GM21786 (cell line): ENCODE data around the gene DDX47.
"Not testable (repeated sequence)": the region's sequence is repeated elsewhere in the genome, so short reads cannot be mapped to it uniquely, and the experiment has no call there.

ENCODE experiments used
- ATAC-seq: cut with Tn5 transposase; IDR thresholded peaks from one replicate; pipeline ENCODE4 v1.9.1; 2021; ENCODE audit not compliant: unreplicated experiment

DDX47 gene

DNA sequence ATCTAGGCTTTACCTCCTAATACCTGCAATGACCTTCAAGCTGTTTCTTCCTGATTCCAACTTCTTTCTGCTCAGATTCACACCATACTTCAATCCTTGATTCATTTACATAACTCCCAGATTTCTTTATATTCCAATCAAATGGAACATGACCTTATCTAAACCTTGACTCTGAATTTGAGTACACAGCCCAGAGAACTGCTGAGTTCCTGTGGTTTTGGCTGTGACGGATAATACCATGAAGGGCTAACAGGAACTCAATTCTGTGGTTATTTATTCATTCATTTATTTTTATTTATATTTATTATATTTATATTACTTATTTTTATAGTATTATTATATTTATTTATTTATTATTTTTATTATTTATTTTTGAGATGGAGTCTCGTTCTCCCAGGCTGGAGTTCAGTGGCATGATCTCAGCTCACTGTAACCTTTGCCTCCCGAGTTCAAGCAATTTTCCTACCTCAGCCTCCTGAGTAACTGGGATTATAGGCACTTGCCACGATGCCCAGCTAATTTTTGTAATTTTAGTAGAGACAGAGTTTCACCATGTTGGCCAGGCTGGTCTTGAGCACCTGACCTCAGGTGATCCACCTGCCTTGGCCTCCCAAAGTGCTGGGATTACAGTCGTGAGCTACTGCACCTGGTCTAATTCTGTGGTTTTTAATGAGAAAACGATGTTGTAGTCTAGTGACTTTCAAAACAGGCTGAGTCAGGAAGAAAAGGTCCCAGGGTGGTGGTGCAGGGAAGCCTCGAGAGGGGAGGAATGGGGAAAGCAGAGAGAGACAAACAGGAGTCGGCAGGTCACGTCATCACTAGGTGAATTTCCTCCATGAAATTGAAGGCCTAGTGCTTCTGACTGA lies 16.0 kb upstream of the DDX47 start:
- no peak for ATAC-seq

DNA sequence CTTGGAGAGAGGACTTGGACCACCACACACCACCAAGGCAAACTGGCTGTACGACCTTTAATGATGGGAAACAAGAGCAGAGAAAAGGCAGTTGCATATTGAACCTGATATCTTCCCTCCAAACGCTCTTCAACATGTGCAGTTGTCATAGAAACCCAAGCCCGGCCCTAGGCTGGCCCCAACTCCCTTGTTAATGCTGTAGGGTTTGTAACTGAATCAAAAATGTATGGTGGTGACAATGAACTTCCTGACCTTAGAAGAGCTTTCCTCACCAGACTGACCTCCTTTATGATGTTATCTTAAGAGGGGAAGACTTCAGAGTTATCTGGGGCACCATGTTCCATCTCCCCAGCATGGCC lies 15.4 kb upstream of the DDX47 start:
- ATAC-seq: no peak

DNA sequence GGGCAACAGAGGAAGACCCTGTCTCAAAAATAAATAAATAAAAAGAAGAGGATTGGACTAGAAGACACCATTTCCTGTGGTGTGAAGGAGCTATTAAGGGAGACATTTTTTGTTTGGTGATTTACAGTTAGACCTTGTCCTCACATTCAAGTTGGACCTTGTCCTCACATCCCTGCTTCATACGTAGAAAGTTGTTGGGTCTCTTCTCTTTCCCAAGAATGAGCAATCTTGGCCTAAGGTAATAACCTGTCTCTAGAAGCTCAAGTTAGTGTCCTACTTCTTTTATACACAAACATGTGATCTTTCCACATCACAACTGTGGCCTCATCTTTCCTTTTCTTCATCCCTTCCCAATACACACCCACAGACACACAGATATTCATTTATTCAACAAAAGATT lies 14.7 kb upstream of the DDX47 start:
- no peak for ATAC-seq

DNA sequence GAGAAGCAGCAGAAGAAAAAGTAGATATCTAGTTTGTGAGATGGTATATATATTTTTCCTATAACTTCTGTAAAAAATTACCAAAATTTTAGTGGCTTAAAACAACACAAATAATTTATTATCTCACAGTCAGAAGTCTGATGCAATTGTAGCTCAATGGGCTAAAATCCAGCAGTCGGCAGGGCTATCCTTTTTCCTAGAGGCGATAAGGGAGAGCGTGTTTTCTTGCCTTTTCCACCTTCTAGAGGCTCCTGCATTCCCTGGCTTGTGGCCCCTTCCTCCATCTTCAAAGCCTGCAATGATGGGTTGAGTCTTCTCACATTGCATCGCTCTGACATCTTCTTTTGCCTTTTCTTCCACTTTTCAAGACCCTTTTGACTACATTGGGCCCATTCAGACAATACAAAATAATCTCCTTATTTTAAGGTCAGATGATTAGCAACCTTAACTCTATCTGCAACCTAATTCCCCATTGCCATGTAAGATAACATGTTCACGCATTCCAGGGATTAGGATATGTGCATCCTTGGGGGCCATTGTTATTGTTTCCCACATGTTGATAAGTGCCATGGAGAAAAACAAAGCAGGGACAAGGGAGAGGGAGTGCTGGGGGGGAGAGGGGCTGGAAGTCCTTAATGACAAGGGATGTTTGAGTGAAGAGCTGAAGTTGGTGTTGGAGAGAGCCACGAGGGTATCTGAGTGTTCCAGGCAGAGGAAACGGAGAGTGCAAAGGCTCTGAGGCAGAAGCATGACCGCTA lies 13.8 kb upstream of the DDX47 start:
- ATAC-seq: no peak

DNA sequence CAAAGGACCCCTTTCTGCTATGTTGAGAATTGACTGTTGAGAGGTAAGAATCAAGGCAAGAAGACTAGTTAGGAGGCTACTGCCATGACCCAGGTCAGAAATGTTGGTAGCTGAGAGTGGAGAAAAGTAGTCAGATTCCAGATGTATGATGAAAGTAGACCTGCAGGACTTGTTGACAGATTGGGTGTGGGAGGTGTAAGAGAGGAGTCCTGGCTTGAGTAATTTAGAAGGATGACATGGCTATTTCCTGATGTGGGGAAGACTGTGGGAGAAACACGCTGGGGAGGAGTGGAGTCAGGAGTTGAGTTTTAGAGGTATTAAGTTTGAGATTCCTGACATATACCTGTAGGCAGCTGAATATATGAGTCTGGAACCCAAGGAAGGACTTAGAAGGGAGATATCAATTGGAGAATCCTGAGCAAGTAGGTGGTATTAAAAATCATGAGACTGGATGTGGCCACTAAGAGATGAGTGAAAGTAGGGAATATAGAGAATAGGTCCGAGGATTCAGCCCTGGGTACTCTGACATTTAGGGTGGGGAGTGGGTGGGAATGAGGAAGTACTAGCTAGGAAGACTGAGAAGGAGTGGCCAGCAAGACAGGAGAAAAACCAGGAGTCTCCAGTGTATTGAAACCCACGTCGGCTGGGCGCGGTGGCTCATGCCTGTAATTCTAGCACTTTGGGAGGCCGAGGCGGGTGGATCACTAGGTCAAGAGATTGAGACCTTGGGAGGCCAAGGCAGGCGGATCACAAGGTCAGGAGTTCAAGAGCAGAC lies 12.6 kb upstream of the DDX47 start:
- no peak for ATAC-seq

DNA sequence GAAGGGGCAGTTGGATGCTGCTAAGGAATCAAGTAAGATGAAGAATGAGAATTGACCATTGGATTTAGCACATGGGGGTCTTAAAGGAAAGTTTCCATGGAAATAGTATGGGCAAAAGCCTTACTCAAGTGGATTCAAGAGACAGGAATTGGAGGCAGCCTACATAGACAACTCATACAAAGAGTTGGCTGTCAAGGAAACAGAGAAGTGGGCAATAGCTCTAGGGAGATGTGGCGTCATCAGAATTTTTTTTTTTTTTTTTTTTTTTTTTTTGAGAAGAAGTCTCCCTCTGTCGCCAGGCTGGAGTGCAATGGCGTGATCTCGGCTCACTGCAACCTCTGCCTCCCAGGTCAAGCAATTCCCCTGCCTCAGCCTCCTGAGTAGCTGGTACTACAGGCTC lies 11.5 kb upstream of the DDX47 start:
- not testable (repeated sequence) for ATAC-seq

DNA sequence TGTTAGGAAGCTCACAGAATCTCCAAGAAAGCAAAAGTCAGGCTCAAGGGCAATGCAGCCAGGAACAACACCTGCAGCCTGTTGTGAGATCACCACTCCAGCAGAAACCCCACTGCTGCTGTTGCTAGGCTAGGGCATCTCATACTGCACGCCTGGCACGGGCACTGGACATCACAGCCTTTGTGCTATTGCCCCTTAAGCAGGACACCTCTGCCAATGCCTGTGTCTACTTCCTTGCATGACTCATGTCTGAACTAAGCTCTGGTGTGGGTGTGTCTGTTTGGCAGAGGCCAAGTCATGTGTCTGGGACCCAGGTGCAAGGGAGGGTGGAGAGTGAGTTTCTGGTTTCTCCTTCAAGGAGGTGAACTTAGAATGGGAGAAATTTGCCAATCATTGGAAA lies 10.0 kb upstream of the DDX47 start:
- ATAC-seq: peak; percentile 84

DNA sequence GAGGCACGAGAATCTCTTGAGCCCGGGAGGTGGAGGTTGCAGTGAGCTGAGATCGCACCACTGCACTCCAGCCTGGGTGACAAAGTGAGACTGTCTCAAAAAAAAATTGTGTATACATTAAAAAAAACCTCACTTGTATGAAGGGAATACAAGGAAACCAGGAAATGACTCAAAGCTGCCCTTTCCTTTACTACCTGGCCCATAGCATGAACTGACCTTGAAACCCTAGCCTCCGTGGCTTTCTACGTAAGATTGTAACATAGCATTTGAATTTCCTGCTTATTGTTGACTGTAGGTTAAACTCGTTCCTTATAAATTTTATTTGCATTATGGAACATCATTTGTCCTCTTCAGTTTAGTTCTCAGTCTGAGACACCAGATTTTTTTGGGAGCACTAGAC lies 9.1 kb upstream of the DDX47 start:
- no peak for ATAC-seq

DNA sequence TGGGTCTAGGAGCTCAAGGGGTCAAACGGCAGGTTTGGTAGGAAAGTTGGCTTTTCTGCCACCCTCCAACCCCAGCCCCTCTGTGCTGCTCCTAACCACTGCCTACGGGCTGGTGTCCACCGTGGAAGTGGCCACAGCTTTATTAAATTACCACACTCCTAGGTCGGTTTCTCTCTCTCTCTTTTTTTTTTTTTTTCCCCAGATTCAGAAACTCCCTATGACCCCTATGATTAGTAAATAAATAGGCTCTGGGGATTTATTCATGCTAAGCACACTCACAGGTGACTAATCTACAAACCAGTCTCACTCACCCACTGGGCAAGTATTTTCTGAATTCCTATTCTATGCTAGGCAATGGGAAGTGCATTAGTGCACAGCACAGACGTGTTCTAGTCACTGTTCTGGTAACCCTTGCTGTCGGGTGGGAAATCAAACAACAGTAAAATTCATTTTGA lies 8.7 kb upstream of the DDX47 start:
- ATAC-seq: no peak

DNA sequence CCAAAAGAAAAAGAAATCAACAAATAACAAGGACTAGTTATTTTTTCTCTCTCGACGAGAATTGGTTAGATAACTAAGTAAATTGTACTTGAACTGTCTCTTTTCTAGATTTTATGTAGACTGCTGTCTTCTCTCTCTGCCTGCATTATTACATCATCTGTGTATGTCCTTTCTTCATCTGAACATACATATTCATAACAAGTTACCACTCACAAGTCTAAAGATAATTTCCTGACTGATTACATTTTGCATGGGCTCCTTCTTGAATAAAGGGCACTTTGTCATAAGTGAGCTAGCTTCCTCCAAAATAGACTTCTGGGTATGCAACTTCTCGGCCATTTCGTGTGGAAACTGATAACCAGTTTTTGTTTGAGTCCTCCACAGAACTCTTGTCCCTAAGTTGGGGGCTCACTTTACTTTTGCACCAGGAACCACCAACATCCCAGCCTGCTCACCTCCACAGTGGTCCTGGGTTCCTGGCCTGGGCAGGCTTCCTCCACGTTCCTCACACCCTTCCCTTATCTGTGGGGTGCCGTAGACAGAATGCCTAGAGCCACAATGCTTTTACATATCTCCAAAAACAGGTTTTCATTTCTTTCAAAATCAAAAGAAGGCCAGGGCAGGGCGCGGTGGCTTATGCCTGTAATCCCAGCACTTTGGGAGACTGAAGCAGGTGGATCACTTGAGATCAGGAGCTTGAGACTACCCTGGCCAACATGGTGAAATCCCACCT lies 6.2 kb upstream of the DDX47 start:
- ATAC-seq: no peak

DNA sequence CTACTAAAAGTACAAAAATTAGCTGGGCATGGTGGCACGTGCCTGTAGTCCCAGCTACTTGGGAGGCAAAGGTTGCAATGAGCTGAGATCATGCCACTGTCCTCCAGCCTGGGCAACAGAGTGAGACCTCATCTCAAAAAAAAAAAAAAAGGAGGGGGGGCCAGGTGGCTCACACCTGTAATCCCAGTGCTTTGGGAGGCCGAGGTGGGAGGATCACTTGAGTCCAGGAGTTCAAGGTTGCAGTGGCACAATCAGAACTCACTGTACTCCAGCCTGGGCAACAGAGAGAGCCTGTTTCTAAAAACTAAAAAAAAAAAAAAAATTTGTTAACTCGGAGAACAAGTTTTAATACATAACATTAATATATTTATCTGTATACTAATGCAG lies 5.6 kb upstream of the DDX47 start:
- not testable (repeated sequence) for ATAC-seq

DNA sequence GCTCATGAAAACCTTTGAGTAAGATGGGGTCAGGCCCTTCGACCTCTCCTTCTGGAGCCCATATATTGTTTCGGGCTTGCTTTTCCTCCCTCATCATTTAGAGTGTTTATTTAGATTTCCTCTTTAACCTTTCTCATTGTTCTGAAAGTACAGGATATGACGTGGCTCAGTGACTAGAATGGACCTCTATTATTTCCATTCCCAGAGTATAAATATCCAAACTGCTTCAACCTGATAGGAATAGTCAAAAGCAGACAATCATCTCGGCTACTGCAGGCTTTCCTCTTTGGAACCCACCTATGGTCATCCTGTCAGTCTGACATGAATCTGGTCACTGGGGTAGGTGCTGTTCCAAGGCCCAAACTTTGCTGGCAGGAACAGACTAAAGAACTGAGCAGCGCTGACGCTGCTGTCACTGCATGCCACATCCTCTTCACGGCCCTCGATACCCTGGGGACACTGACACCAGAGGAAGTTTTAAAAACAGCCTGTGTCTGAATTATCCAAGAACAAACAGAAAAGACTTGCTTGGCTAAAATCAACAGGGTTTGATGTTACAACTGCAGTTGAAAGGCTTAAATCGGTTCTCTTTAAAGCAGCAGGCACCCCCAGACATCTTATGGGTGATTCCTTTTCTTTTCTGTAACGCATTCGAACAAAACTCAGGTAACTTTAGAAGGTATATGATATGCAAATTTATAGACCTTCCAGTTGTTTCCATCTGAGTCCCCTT lies 5.0 kb upstream of the DDX47 start:
- peak; percentile 61 for ATAC-seq

DNA sequence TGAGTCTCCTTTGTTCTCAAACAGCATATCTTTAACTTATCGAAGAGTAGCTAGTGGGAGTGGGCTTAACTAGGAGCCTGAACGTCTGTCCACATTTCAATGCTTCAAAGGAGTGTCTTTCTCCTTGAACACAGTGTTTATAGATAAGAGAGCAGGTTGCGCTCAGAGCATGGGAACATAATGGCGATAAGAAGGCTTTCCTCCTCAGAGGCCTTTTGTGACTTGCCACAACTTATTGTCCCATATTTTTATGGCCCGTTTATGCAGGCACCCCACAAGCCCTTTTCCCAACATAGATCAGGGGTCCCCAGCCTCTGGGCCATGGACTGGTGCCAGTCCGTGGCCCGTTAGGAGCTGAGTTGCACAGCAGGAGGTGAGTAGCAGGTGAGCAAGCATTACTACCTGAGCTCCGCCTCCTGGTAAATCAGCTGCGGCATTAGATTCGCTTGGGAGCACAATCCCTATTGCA lies 2.6 kb upstream of the DDX47 start:
- no peak for ATAC-seq

DNA sequence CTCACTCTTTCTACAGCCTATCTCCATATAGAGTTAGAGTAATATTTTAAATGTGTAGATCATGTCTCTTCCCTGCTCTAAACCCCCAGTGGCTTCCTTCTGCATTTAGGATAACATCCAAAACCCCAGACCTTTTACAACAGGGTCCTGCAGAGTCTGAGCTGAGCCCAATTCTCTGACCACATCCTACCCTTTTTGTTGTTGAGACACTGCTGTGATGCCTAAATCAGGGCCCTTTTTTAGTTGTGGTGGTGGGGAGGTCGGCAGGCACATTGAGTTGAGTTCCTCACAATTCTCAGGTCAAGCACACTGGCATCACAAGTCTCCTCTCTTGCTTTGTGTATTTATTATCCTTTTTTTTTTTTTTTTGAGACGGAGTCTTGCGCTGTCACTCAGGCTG lies 1.8 kb upstream of the DDX47 start:
- no peak for ATAC-seq

DNA sequence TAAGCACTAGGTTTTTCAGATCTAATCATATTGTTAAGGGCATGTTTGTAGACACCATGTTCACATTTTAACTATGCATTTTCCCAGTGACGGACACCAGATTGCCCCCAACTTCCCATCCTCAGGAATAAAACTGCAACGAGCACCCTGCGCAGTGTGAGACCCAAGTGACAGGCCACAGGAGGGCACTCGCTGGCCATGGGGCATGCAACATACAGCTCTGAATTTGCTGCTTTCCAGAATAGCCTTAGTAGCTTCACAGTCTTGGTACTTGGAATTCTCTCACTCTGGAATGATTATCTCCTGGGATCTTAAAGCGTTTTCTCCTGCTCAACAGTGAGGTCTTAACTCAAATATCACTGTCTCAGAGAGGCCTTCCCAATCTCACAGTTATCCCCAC lies 972 bp upstream of the DDX47 start:
- no peak for ATAC-seq

DNA sequence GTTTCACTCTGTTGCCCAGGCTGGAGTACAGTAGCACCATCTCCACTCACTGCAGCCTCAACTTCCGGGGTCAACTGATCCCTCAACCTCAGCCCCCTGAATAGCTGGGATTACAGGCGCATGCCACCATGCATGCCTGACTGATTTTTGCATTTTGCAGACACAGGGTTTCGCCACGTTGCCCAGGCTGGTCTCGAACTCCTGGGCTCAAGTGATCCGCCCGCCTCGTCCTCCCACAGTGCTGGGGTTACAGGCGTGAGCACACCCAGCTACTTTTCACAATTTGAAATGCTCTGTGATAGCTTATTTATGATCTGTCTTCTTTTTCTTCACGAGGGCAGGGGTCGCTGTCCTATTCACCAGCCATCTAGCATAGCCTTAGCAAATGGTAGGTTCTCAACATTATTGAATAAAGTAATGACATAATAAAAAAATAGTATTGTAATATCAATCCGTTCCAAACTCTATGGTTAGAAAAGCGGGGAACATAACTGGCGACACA lies 477 bp upstream of the DDX47 start:
- no peak for ATAC-seq

DNA sequence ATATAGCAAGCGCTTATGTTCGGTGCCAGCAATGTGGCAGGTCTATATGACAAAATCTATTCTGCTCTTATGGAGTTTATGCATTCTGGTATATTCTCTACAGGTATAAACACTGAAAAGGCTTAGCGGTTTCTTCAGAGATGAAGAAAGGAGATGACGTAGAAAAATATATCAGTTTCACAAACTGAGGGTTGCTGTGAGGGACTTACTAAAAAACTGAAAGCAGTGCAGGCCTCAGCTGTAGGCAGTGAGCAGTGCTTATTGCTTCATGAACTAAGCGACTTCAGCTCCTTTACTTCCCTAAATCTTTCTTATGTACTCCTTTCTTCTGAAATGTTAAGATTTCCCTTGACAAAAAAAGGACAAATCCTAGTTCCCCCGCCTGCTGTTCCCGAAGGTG lies 4.5 kb downstream of the DDX47 start:
- ATAC-seq: no peak

DNA sequence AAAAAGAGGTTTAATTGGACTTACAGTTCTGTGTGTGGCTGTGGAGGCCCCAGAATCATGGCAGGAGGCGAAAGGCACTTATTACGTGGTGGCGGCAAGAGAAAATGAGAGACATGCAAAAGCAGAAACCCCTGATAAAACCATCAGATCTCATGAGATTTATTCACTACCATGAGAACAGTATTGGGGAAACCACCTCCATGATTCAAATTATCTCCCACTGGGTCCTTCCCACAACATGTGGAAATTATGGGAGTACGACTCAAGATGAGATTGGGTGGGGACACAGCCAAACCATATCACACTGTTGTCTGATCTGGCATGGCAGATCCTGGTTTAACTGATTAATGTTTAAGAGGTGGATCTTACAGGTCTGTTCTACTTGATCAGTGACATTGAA lies 5.6 kb downstream of the DDX47 start:
- no peak for ATAC-seq

DNA sequence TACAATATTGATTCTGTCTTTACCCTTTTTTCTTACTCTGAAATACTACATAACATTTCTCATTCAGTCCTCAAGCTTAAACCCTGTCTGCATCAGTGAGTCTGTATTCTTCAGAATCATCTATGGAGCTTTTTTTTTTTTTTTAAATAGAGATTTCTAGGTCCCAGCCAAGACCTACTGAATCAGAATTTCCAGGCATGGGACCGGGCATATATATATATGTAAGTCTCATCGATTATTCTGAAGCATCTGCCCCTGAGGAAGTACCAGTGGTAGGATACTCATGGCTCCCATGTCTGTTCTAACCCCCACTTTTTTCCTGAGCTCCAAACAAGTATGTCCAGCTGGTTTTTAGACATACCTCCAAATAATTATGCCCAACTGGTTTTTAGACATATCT lies 6.1 kb downstream of the DDX47 start:
- no peak for ATAC-seq

DNA sequence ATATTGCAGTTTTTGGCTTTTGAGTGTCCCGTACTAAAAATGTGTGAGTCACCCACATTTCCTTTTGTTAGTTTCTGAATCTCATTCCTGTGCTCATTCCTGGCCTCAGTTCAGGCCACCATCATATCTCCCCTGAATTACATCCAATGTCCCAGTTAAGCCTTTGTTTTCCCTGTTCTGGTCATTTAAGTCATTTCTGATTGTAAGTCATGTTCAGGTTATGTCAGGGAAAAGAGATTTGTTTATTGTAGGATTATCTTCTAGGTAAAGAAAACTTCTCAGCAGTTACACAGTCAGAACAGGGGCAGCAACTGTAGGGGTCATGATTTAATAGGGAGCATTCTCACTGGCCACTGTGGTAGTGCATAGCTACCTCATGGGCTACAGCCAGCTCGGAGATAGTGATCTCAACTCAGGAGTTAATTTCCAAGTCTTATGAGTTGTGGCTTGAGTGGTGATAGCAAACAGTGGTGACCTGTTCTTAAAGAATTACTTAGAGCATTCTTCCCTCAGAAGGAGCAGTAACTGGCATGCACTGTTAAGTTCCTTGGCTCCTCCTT lies 6.7 kb downstream of the DDX47 start:
- ATAC-seq: no peak
